SU-DHL-6 (cell line): ENCODE results near the gene FRMPD2.
"Not testable (repeated sequence)": the region's sequence is repeated elsewhere in the genome, so short reads cannot be mapped to it uniquely, and the experiment has no call there.

Experiments used
- CTCF ChIP-seq: fragments of 200-600 bp; sonication (generic); IDR thresholded peaks from one replicate; pipeline ENCODE4 v1.5.1; 2017; ENCODE audit warnings: antibody characterized with exemption, mild to moderate bottlenecking, low read length, moderate library complexity; ENCODE audit not compliant: insufficient read depth, poor library complexity, severe bottlenecking
- EZH2phosphoT487 ChIP-seq: fragments of 200-600 bp; sonication (generic), shearing (Covaris generic); conservative IDR thresholded peaks from 2 replicates; pipeline ENCODE4 v1.6.1; 2018; ENCODE audit warnings: mild to moderate bottlenecking, antibody characterized with exemption, low read length, moderate library complexity, mixed read lengths

- TF ChIP-seq CTCF, EZH2phosphoT487: not testable (repeated sequence)
These were observed 134.3 kb downstream of the FRMPD2 start for GRCh38 chr10:48139953-48140850.
